HG02588 (cell line): ENCODE results near the gene DHX15.

Source experiments
- ATAC-seq: cut with Tn5 transposase; IDR thresholded peaks from one replicate; pipeline ENCODE4 v1.9.1; 2021; ENCODE audit warnings: mild to moderate bottlenecking, moderate library complexity; ENCODE audit not compliant: unreplicated experiment

The DHX15 gene

DNA sequence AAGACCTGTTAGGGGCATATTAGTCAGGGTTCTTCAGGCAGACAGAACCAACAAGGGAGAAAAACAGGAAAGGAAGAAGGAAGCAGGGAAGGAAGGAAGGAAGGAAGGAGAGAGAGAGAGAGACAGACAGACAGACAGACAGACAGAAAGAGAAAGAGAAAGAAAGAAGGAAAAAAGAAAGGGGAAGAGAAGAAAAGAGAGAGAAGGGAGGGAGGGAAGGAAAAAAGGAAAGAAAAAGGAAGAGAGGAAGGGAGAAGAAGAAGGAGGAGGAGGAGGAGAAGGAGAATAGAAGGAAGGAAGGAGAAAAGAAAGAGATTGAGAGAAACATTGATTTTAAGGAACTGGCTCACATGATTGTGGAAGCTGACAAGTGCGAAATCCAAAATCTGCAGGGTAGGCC, 89.0 kb downstream of the DHX15 start:
- ATAC-seq: no peak

DNA sequence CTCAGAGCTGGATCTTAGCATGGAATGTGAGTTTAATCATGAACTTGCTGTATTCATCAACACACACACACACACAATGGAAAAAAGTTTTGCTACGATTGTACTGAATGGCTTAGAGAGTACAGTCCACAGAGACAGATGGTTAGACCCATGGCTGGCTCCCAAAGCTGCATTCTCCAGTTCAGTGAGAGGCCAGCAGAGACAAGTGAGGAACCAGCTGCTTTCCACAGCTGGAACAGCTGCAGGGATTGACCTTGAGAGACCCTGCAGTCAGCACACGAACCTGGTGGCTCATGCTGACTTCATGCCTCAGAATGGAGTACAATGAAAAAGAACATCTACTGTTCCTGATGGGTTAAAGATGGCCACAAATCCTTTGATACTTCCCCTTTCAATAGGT, 94.5 kb downstream of the DHX15 start:
- ATAC-seq: no peak

DNA sequence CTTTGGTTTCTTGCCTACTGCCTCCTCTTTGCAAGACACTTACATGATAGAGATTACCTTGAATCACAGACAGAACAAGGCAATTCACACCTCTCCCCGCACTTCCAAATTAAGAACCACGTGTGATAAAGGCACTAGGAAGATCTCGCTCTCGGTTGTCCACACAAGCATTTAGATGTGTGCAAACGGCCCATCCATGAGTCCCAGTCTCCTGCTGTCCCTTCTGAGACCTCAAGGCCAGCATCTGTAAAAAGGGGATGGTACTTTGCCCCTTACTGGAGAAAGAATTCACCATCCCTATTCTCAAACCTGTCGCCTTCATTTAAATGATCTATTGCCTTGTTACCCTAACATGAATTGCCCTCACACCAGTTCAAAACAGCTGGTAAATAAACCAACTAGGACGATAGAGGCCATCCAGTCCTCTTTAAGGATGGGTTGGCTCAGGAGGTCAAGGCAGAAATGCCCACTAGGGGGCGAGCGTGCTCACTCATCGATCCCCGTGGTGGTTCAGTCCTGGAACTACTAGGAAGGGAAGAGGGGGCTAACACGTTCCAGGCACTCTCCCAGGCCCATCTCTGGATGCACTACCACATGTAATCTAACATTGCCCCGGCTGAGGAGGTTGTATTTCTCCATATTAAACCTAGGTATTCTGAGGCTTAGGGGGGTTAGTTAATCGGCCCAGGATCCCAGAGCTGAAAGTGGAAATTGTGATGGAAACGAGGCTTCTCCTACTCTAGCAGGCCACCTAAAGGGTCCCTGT, 95.8 kb downstream of the DHX15 start:
- no peak for ATAC-seq

DNA sequence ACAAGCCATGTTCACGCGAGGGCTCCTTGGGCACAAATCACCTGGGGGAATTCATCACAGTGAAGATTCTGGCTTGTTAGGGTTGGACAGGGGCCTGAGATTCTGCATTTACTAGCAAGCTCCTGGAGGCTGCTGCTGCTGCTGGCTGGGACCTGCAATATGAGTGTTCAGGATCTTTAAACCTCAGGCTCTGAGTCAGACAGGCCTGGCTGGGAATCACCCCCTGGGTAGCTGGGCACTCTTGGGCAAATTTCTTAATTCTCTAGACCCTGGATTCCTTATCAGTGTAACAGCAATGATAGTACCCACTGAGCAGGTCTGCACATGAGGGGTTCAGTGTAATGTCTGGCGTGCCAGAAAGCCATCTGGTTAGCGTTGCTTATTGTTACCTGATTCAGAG, 101.5 kb downstream of the DHX15 start:
- no peak for ATAC-seq

GRCh38 chr4:24477919-24478318, 106.4 kb downstream of the DHX15 start:
- ATAC-seq: no peak
